EL (cell line): Measurements from ENCODE around the gene STK24.

Experiments
- DNase-seq: peaks from one replicate; pipeline ENCODE4 v3.0.0-alpha.2; 2016

STK24 gene

GRCh38 chr13:98508280-98508679 is 68.6 kb downstream of the STK24 start:
- DNase-seq, result peak; percentile 67

DNA sequence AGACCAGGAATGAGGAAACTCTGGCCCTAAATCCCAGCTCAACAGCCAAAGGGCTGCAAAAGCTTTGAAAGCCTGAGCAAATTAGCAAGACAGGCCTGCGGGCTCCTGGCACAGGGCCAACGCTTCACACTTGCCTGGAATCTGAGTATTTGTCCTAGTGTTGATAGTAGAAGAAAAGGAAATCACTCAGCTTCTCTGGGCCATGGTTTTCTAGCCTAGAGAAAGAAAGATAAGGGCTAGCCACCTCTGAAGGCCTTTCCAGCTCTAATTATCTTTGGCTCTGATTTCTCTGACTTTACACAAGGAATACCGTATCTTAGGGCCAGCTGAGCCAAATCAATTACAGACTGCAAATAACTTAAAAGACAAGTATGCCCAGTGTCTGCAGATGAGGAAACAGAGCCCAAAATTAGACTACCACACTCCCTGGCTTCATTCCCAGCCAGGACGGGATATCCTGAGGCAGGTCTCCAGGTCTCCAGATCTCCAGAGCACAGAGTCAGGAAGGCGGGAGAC is 69.6 kb downstream of the STK24 start:
- peak; percentile 59 for DNase-seq

GRCh38 chr13:98506728-98507230 is 70.1 kb downstream of the STK24 start:
- no peak for DNase-seq

GRCh38 chr13:98506322-98506721 is 70.6 kb downstream of the STK24 start:
- no peak for DNase-seq

DNA sequence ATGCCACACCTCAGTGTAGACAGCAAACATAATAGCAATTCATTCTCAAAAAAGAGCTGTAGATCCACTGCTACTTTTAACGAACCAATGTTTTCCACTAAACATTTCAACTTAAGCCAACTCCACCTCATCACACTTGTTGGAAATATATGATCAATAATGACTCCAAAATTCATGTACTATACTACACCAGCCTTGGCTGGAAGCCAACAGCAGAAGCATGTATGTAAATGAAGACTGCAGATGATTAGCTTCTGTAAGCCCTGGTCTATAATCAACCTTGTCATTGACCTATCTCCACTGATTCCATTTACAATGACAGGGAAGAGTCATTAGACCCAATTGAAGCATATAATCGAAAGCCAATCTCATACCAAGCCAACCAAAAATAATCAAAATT is 71.7 kb downstream of the STK24 start:
- DNase-seq, result no peak

GRCh38 chr13:98504371-98504963 is 72.4 kb downstream of the STK24 start:
- no peak for DNase-seq

- no peak for DNase-seq
Observed at GRCh38 chr13:98504029-98504351, 72.9 kb downstream of the STK24 start.

DNA sequence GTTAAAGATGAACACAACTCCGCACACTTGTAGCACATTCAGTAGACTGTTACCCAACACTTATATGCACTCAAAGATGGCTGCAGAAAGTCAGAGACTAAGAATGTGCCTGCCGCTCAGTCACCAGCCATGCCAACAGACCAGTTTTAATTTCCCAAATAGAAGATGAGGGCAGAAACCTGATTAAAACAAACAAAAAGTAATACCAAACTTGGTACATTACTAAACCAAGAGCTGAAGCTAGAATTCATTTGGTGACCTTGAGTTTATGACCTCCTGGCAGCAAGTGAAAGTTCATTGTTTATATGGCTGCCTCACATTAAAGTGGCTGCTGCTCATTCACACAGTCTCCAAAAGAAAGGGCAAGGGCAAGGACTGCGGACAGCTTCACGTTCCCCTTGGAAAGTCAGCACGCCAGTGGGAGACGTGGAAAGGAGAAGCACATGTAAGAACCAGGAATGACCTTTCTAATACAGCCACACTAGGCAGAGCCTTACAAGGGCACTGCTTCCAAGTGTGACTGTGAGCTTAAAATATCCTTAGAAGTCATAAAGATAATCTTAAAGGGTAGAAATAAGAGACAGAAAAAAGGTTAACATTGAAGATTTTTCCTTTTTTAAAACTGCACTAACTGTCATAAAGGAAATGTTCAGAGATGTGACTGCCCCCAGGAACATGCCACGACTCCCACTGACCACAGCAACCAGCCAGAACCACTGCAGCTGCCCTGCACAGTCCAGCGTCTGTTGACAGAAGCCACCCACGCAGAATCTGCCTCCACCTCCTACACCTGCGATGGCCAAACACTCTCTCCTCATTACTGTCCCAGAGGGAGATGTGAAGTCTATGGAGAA is 73.5 kb downstream of the STK24 start:
- no peak for DNase-seq

- no peak for DNase-seq
Observed at GRCh38 chr13:98500963-98501421, 75.9 kb downstream of the STK24 start.

DNA sequence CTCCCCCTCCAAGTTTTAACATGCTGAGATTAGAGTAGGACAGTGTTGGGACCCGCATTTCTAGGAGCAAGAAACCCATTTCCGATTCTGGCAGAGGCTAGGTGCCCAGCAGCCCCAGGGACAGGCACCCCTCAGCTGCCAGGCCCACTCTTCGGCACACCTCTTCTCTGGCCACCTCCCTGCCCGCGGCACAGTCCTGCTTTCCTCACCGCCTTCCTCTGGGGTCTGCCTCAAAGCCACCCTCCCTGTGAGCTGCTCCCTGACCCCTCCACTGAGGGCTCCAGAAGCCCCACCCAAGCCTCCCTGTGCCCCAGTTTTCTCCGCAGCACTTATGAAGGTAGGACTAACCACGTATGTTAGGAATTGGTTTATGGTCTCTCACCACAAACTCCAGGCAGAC is 79.9 kb downstream of the STK24 start:
- no peak for DNase-seq

- no peak for DNase-seq
Observed at GRCh38 chr13:98496479-98496791, 80.5 kb downstream of the STK24 start.

DNA sequence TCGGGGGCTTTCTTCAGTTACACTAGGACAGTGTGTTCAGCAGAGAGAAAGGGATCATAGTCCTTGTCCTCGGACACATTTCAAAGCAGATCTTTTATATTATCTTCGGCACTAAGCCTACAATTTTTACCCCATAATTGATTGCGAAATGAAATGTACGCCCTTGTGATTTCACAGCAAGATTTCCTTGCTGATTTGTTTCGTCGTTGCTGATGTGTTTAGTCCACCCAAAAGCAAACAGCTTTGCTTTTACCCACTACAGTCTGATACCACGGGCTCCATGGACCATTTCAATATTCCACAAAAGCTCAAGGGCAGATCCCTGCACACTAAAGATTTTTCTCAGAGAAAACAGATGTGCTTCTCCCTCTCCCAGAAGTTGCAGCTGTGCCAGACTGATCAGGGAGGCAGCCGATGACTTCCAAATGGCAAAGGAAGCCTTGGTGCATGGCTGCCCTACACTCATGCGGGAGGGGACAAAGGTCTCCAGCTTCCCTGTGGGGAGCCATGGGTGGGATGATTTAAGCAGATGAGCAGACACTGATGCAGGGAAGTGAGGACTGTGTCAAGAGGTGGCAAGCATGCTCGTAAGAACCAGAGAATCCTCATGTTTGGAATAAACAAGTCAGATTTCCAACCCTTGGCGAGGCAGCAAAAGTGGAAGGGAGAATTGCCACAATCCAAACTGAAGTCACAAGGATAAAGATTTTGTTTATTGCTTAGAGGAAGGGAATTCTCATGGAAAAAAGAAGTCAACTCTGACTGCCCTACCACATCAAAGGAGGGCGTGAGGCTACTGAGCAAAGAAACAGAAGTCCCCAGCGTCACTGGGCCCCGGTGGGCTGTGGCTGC is 81.1 kb downstream of the STK24 start:
- no peak for DNase-seq

GRCh38 chr13:98494769-98495168 is 82.1 kb downstream of the STK24 start:
- DNase-seq, result no peak

DNA sequence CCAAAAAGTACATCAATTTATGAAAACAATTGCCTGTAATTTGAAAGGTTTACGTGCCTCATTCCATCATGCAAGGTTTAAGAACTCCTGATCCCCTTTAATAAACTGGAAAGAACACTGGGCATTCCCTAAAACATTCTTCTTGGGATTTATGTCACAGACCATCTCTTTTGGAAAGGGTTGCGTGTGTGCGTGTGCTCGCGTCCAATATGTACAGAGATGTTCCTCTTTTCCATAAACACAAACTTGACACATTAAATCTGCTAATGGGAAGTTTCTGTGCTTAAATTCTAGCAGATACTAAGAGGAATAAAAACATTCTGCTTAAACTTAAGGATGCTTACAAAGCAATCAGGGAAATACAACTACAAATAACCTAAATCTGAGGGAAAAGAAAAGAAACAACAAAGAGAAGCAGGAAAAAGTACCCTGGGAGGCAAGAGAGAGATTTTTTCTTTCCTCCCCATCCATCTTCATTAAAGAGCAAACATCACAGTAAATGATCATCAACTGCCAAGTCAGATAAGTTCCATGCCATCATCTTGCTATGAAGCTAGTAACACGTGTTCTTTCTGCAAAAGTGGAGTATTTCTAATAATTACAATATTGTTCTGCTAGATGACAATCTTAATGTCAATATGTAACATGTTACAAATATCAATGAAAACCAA is 83.7 kb downstream of the STK24 start:
- no peak for DNase-seq

- DNase-seq, result no peak
Observed at GRCh38 chr13:98492335-98493041, 84.4 kb downstream of the STK24 start.

- no peak for DNase-seq
Observed at GRCh38 chr13:98490866-98491265, 86.0 kb downstream of the STK24 start.

GRCh38 chr13:98490195-98490836 is 86.6 kb downstream of the STK24 start:
- DNase-seq, result no peak

- no peak for DNase-seq
Observed at GRCh38 chr13:98489446-98490194, 87.3 kb downstream of the STK24 start.

GRCh38 chr13:98488736-98489135 is 88.2 kb downstream of the STK24 start:
- no peak for DNase-seq

GRCh38 chr13:98487522-98487921 is 89.4 kb downstream of the STK24 start:
- no peak for DNase-seq

DNA sequence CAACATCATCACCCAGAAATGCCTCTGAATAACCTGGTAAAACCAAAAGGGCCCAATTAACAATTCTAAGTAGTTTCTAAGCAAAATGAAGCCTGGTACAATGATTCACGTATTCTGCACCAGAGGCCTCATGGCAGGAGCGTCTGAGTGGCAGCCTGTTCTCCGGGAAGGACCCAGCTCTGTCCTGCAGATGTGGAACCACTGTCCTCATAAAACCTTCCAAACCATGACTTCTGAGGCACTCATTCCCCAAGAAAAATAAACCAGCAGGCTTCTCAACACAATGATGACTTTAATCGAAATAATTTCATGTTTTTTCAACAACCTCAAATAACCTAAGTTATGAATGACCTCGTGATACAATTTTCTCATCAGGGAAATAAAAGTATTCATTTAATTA is 89.9 kb downstream of the STK24 start:
- peak; percentile 31 for DNase-seq
